ENCODE data around the gene BRD1. TPM values are rescaled to one million over a fixed set of nuclear protein-coding genes. Genes with fewer than 3 reads are reported as not detected.
A peak's percentile ranks its signal among the peaks of the same experiment; 100 is the strongest.

The BRD1 gene
- total and polyA plus RNA-seq, 9 of the 15 experiments (the other 6 are each of a cell fraction or from before 2014, with no cell fraction given): 0.42 to 17.6 (median 5.5) TPM

- no peak for TF ChIP-seq NCOA6 (IDR thresholded peaks at IDR 0.05)
- no peak for TF ChIP-seq MEF2A (IDR thresholded peaks at IDR 0.05; ENCODE audit: control insufficient read depth, low read depth, low read length)
- TF ChIP-seq ETS2 (tag; IDR thresholded peaks at IDR 0.05; ENCODE audit: borderline replicate concordance, poor library complexity, severe bottlenecking): no peak
- no peak for TF ChIP-seq ZC3H11A (IDR thresholded peaks at IDR 0.05; ENCODE audit: low read depth, low read length)
- TF ChIP-seq LCOR (CRISPR knock-in tag; IDR thresholded peaks at IDR 0.05): 0 out of 2 replicates have a peak, but pooled peaks have one; percentile 33
- TF ChIP-seq, protein P1, sequence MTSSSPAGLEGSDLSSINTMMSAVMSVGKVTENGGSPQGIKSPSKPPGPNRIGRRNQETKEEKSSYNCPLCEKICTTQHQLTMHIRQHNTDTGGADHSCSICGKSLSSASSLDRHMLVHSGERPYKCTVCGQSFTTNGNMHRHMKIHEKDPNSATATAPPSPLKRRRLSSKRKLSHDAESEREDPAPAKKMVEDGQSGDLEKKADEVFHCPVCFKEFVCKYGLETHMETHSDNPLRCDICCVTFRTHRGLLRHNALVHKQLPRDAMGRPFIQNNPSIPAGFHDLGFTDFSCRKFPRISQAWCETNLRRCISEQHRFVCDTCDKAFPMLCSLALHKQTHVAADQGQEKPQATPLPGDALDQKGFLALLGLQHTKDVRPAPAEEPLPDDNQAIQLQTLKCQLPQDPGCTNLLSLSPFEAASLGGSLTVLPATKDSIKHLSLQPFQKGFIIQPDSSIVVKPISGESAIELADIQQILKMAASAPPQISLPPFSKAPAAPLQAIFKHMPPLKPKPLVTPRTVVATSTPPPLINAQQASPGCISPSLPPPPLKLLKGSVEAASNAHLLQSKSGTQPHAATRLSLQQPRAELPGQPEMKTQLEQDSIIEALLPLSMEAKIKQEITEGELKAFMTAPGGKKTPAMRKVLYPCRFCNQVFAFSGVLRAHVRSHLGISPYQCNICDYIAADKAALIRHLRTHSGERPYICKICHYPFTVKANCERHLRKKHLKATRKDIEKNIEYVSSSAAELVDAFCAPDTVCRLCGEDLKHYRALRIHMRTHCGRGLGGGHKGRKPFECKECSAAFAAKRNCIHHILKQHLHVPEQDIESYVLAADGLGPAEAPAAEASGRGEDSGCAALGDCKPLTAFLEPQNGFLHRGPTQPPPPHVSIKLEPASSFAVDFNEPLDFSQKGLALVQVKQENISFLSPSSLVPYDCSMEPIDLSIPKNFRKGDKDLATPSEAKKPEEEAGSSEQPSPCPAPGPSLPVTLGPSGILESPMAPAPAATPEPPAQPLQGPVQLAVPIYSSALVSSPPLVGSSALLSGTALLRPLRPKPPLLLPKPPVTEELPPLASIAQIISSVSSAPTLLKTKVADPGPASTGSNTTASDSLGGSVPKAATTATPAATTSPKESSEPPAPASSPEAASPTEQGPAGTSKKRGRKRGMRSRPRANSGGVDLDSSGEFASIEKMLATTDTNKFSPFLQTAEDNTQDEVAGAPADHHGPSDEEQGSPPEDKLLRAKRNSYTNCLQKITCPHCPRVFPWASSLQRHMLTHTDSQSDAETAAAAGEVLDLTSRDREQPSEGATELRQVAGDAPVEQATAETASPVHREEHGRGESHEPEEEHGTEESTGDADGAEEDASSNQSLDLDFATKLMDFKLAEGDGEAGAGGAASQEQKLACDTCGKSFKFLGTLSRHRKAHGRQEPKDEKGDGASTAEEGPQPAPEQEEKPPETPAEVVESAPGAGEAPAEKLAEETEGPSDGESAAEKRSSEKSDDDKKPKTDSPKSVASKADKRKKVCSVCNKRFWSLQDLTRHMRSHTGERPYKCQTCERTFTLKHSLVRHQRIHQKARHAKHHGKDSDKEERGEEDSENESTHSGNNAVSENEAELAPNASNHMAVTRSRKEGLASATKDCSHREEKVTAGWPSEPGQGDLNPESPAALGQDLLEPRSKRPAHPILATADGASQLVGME (CRISPR knock-in tag; IDR thresholded peaks at IDR 0.05): no peak
- TF ChIP-seq MNT (conservative IDR thresholded peaks at IDR 0.05): peak; percentile 46 to 82
- TF ChIP-seq EGR1 (conservative IDR thresholded peaks at IDR 0.05): no peak
- peak; percentile 75 for TF ChIP-seq ATF3 (IDR thresholded peaks at IDR 0.05)
- TF ChIP-seq ATF3 (CRISPR knock-in tag; conservative IDR thresholded peaks at IDR 0.05): no peak
- peak; percentile 55 for TF ChIP-seq NCOR1 (IDR thresholded peaks at IDR 0.05)
- TF ChIP-seq POLR2G (IDR thresholded peaks at IDR 0.05; ENCODE audit: low read depth, low read length): no peak
- TF ChIP-seq ZNF668 (CRISPR knock-in tag; IDR thresholded peaks at IDR 0.05): no peak
- TF ChIP-seq NR2F6 (CRISPR knock-in tag; IDR thresholded peaks at IDR 0.05): no peak
- TF ChIP-seq ZEB2 (IDR thresholded peaks at IDR 0.05): no peak; the same call in 1 of the 2 replicates
- peak; percentile 30 for TF ChIP-seq E2F8 (IDR thresholded peaks at IDR 0.05; ENCODE audit: low read depth, partially characterized antibody)
Measured at GRCh38 chr22:49807780-49808708, 19.6 kb downstream of the BRD1 start (continued).

All from K562 (cell line).